HG03439 (cell line): ENCODE measurements around the gene ABCG1.

ENCODE experiments used
- ATAC-seq: cut with Tn5 transposase; IDR thresholded peaks from one replicate; pipeline ENCODE4 v1.9.1; 2021; ENCODE audit warnings: mild to moderate bottlenecking, moderate library complexity; ENCODE audit not compliant: unreplicated experiment

ABCG1 gene

GRCh38 chr21:42317341-42317741, 98.4 kb downstream of the ABCG1 start:
- no peak for ATAC-seq

GRCh38 chr21:42317826-42318746, 99.1 kb downstream of the ABCG1 start:
- no peak for ATAC-seq

- ATAC-seq, result no peak
Measured at GRCh38 chr21:42319376-42319775, 100.4 kb downstream of the ABCG1 start.

- ATAC-seq, result no peak
Measured at GRCh38 chr21:42319851-42320572, 101.1 kb downstream of the ABCG1 start.

GRCh38 chr21:42320791-42321190, 101.9 kb downstream of the ABCG1 start:
- no peak for ATAC-seq

- no peak for ATAC-seq
Measured at GRCh38 chr21:42321231-42321630, 102.3 kb downstream of the ABCG1 start.

- ATAC-seq, result no peak
Measured at GRCh38 chr21:42321845-42322244, 102.9 kb downstream of the ABCG1 start.

- no peak for ATAC-seq
Measured at GRCh38 chr21:42324896-42325295, 106.0 kb downstream of the ABCG1 start.

GRCh38 chr21:42330380-42331371, 111.7 kb downstream of the ABCG1 start:
- no peak for ATAC-seq

GRCh38 chr21:42331660-42332059, 112.7 kb downstream of the ABCG1 start:
- ATAC-seq, result no peak

- no peak for ATAC-seq
Measured at GRCh38 chr21:42332557-42333317, 113.8 kb downstream of the ABCG1 start.

- ATAC-seq, result no peak
Measured at GRCh38 chr21:42336054-42336453, 117.1 kb downstream of the ABCG1 start.

GRCh38 chr21:42337276-42337675, 118.3 kb downstream of the ABCG1 start:
- no peak for ATAC-seq

- no peak for ATAC-seq
Measured at GRCh38 chr21:42337830-42338728, 119.1 kb downstream of the ABCG1 start.

- ATAC-seq, result no peak
Measured at GRCh38 chr21:42338729-42339715, 120.1 kb downstream of the ABCG1 start.

GRCh38 chr21:42340187-42341050, 121.5 kb downstream of the ABCG1 start:
- no peak for ATAC-seq
